Endometrial microvascular endothelial cells (primary cell): ENCODE results near the gene AMIGO3. TPM values are rescaled to one million over a fixed set of nuclear protein-coding genes. Genes with fewer than 3 reads are reported as not detected.

ENCODE experiments used
- in situ Hi-C: cut with HindIII; loops from 2 replicates; pipeline ENCODE4 v1.10.0; 2017; ENCODE audit warnings: low sequenced_read_pairs, low pct_unique_long_range_greater_than_20kb; ENCODE audit errors: inconsistent ontology term
- total RNA-seq: library from RNA; depleted of rRNA; stranded (reverse); fragments of >200 nt; gene quantifications from one replicate; pipeline ENCODE4 v1.2.3, GENCODE V29; 2015; ENCODE audit errors: inconsistent ontology term

AMIGO3 gene
- total RNA-seq, 1 donor from 2014 or later: 2.4 TPM

GRCh38 chr3:49714728-49715550 lies 4.5 kb downstream of the AMIGO3 start:
- in situ Hi-C loops: no loop called here

GRCh38 chr3:49713336-49714105 lies 6.0 kb downstream of the AMIGO3 start:
- in situ Hi-C loops: no loop called here

- in situ Hi-C loops: no loop called here
Observed at GRCh38 chr3:49712631-49713317, 6.7 kb downstream of the AMIGO3 start.

GRCh38 chr3:49712166-49712565 lies 7.3 kb downstream of the AMIGO3 start:
- in situ Hi-C loops: no loop called here

GRCh38 chr3:49711489-49711888 lies 8.0 kb downstream of the AMIGO3 start:
- in situ Hi-C loops: no loop called here

GRCh38 chr3:49709852-49710251 lies 9.6 kb downstream of the AMIGO3 start:
- in situ Hi-C loops: no loop called here

- in situ Hi-C loops: no loop called here
Observed at GRCh38 chr3:49707113-49707480, 12.4 kb downstream of the AMIGO3 start.

- in situ Hi-C loops: no loop called here
Observed at GRCh38 chr3:49706456-49707112, 12.9 kb downstream of the AMIGO3 start.

- in situ Hi-C loops: no loop called here
Observed at GRCh38 chr3:49705390-49705960, 14.0 kb downstream of the AMIGO3 start.

GRCh38 chr3:49704629-49705028 lies 14.9 kb downstream of the AMIGO3 start:
- in situ Hi-C loops: no loop called here

- in situ Hi-C loops: no loop called here
Observed at GRCh38 chr3:49703956-49704355, 15.5 kb downstream of the AMIGO3 start.

- in situ Hi-C loops: no loop called here
Observed at GRCh38 chr3:49703443-49703927, 16.0 kb downstream of the AMIGO3 start.

- in situ Hi-C loops: no loop called here
Observed at GRCh38 chr3:49702672-49703071, 16.8 kb downstream of the AMIGO3 start.

GRCh38 chr3:49701388-49702077 lies 18.0 kb downstream of the AMIGO3 start:
- in situ Hi-C loops: no loop called here

GRCh38 chr3:49700453-49701128 lies 18.9 kb downstream of the AMIGO3 start:
- in situ Hi-C loops: no loop called here

GRCh38 chr3:49700014-49700413 lies 19.5 kb downstream of the AMIGO3 start:
- in situ Hi-C loops: no loop called here

GRCh38 chr3:49699281-49699979 lies 20.1 kb downstream of the AMIGO3 start:
- in situ Hi-C loops: no loop called here
